Endothelial cell of umbilical vein (primary cell): ENCODE data around the gene TMPRSS6.

Experiments
- CTCF ChIP-seq, 2 donors: IDR thresholded peaks; 1 replicate in 1 of 2; 2 replicates in 1 of 2; pipeline ENCODE4 v1.5.1; 2011; ENCODE audit warnings: low read length in 2 of 2, mild to moderate bottlenecking in 2 of 2, moderate library complexity in 2 of 2, control low read depth in 1 of 2, inconsistent platforms in 1 of 2, low read depth in 1 of 2; ENCODE audit not compliant: insufficient read depth in 1 of 2; ENCODE audit errors: extremely low read depth in 1 of 2
- GATA2 ChIP-seq: IDR thresholded peaks from 2 replicates; pipeline ENCODE4 v1.7.0; 2011; ENCODE audit warnings: low read depth, mild to moderate bottlenecking, moderate library complexity, mixed read lengths, low read length; ENCODE audit not compliant: insufficient read length, insufficient read depth
- JUN ChIP-seq: IDR thresholded peaks from 2 replicates; pipeline ENCODE4 v1.6.1; 2011; ENCODE audit warnings: borderline replicate concordance, low read depth; ENCODE audit not compliant: insufficient read length, insufficient read depth
- POLR2AphosphoS5 ChIP-seq: IDR thresholded peaks from 2 replicates; pipeline ENCODE4 v1.6.1; 2012; ENCODE audit warnings: low read depth, mild to moderate bottlenecking, control low read depth, low read length, moderate library complexity; ENCODE audit not compliant: insufficient read depth

GRCh38 chr22:37028692-37029674 is 80.5 kb downstream of the TMPRSS6 start:
- no peak for TF ChIP-seq CTCF (IDR thresholded peaks at IDR 0.05; ENCODE audit: extremely low read depth in 1 of 2, insufficient read depth in 1 of 2, low read depth in 1 of 2, low read length in 2 of 2)
- no peak for TF ChIP-seq JUN
- no peak for TF ChIP-seq POLR2AphosphoS5
- no peak for TF ChIP-seq GATA2
